ENCODE measurements around the gene DEPP1. TPM values are rescaled to one million over a fixed set of nuclear protein-coding genes. Genes with fewer than 3 reads are reported as not detected.

Gene DEPP1
- total and polyA plus RNA-seq, 2 donors (not counting 3 experiments of a cell fraction or from before 2014, with no cell fraction given) = 364 to 951 TPM

DNA sequence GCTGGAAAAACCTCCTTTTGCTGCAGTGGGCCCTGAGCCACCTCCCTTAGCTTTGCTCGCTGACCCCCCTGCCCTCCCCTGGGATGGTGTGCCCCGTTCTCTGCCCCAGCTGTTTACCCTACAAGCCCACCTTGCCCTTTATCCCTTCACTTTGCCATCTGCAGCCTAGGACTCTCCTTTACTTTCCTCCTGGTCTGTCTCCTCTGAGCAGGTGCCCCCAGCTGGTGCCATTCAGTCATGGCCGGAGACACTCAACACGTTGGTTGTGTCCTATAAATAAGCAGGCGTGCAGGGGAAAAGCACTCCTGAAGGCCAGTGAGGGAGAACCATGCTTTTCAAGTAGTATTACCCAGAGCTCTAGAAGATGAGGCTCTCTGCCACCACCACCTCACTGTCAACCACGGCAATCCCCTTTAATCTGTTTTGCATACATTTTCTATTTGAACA, 12.9 kb downstream of the DEPP1 start:
- CTCF ChIA-PET = interaction anchor here (0.8 to 1.8 kb wide), 7 partner anchors 10 to 37 kb away, joined by 3 to 8 read pairs (median 3); partner anchors contain the start of genes DEPP1 and ZNF22

More for the DNA sequence above, 12.9 kb downstream of the DEPP1 start:
- Histone ChIP-seq H3K36me3 (ENCODE audit: control insufficient read depth in 2 of 2, extremely low read depth in 1 of 2, insufficient read depth in 2 of 2, low read length in 2 of 2) (no peaks in the 10 kb centered on the region), H3K4me2 (ENCODE audit: insufficient read depth, low read length) (no peak overlapping the region), H3K79me2 (ENCODE audit: control insufficient read depth, insufficient read depth, low read length) (no peaks in the 10 kb centered on the region), H3K9me3 (replicated peaks; ENCODE audit: control insufficient read depth, insufficient read depth, low read length) (no peaks in the 10 kb centered on the region), H3K9me1 (replicated peaks; ENCODE audit: control insufficient read depth, extremely low read depth, insufficient read depth, low read length) (no peaks in the 10 kb centered on the region), H3K4me1 (ENCODE audit: control insufficient read depth, extremely low read depth, insufficient read depth, low read length) (no peaks in the 10 kb centered on the region), H2AFZ (ENCODE audit: low read depth, low read length) (no peak overlapping the region), H3K27me3 (ENCODE audit: control insufficient read depth in 2 of 2, insufficient read depth in 2 of 2, low read length in 2 of 2) (no peaks in the 10 kb centered on the region), H3K4me3 (replicated peaks in 1 of 3; ENCODE audit: insufficient read depth in 1 of 3, low read depth in 1 of 3, low read length in 3 of 3) (no peak overlapping the region), H3K9ac (replicated peaks; ENCODE audit: extremely low read depth, insufficient read depth, low read length) (no peak overlapping the region), H3K27ac (ENCODE audit: insufficient read depth, low read depth, low read length) (no peak overlapping the region), H4K20me1 (replicated peaks; ENCODE audit: control insufficient read depth, extremely low read depth, insufficient read depth, low read length) (no peaks in the 10 kb centered on the region)
- no peak for DNase-seq (ENCODE audit: low read depth, low spot score)
- TF ChIP-seq EZH2 (IDR thresholded peaks at IDR 0.05; ENCODE audit: borderline replicate concordance, low read depth, low read length, severe bottlenecking) (no peak), POLR2A (IDR thresholded peaks at IDR 0.05; ENCODE audit: low read depth, low read length) (no peak), JUN (IDR thresholded peaks at IDR 0.05; ENCODE audit: borderline replicate concordance, insufficient read depth, insufficient read length, low read depth) (no peak), FOS (IDR thresholded peaks at IDR 0.05; ENCODE audit: borderline replicate concordance, insufficient read depth, low read length) (no peak), CTCF (IDR thresholded peaks at IDR 0.05; ENCODE audit: extremely low read depth in 1 of 2, insufficient read depth in 1 of 2, low read depth in 1 of 2, low read length in 2 of 2) (no peak), MYC (IDR thresholded peaks at IDR 0.05; ENCODE audit: low read depth, low read length) (no peak), POLR2AphosphoS5 (IDR thresholded peaks at IDR 0.05; ENCODE audit: insufficient read depth, low read depth, low read length) (no peak), GATA2 (IDR thresholded peaks at IDR 0.05; ENCODE audit: insufficient read depth, insufficient read length, low read depth, low read length) (no peak)
- TF ChIP-seq, protein P1, sequence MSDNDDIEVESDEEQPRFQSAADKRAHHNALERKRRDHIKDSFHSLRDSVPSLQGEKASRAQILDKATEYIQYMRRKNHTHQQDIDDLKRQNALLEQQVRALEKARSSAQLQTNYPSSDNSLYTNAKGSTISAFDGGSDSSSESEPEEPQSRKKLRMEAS (IDR thresholded peaks at IDR 0.05; ENCODE audit: insufficient read depth, insufficient read length) = no peak
- FAIRE-seq = no peak
- dilution Hi-C loops (cut with MboI; ENCODE audit: extremely low pct_ligation_motif_present, low sequenced_read_pairs) (no loop called here), intact Hi-C loops (cut with micrococcal nuclease) (no loop called here)
- POLR2A ChIA-PET = interaction anchor here (1.9 kb wide), 1 partner anchor 13 kb away, joined by 8 read pairs; the partner anchor contains the start of gene DEPP1
- BruUV-seq (replicated peaks) = no TSS peak
